RWPE1 (cell line): Measurements from ENCODE around the gene AGPAT3.

Experiments used
- CTCF ChIA-PET: fragments of 350-600 bp; sonication (Branson Sonifier 250); formaldehyde crosslinking; extraction: SDS; loops from one replicate; lab custom pipeline; 2021; lab: Yijun Ruan, JAX
- POLR2A ChIA-PET: fragments of 400-600 bp; formaldehyde crosslinking; extraction: SDS; loops from one replicate; lab custom pipeline; 2020; ENCODE audit warnings: antibody characterized with exemption; ENCODE audit not compliant: low non-redundant PET; lab: Yijun Ruan, JAX
- DNase-seq: peaks from one replicate; pipeline ENCODE4 v3.0.0; 2012; ENCODE audit warnings: low spot score
- H3K27ac ChIP-seq: fragments of 450-650 bp; 2 replicates; pipeline ENCODE4 v1.5.1; 2017
- CTCF ChIP-seq: fragments of 450-650 bp; conservative IDR thresholded peaks from 2 replicates; pipeline ENCODE4 v1.5.1; 2017; ENCODE audit warnings: low read depth, mild to moderate bottlenecking

Gene AGPAT3

GRCh38 chr21:43925609-43926008 lies 60.6 kb downstream of the AGPAT3 start:
- ChIA-PET CTCF (interaction anchor here (0.6 to 1.2 kb wide), 3 partner anchors 46 to 114 kb away, joined by 3 to 4 read pairs (median 3); no protein-coding TSS in a partner anchor), POLR2A (no interaction called here)
- DNase-seq, result no peak
- peak overlapping the region; percentile 73 for H3K27ac ChIP-seq
- TF ChIP-seq CTCF, result no peak

GRCh38 chr21:43926196-43926595 lies 61.2 kb downstream of the AGPAT3 start:
- DNase-seq, result no peak
- ChIA-PET CTCF (interaction anchor here (0.6 to 1.2 kb wide), 3 partner anchors 46 to 115 kb away, joined by 3 to 4 read pairs (median 3); no protein-coding TSS in a partner anchor), POLR2A (no interaction called here)
- peak overlapping the region; percentile 73 for H3K27ac ChIP-seq
- TF ChIP-seq CTCF, result no peak

DNA sequence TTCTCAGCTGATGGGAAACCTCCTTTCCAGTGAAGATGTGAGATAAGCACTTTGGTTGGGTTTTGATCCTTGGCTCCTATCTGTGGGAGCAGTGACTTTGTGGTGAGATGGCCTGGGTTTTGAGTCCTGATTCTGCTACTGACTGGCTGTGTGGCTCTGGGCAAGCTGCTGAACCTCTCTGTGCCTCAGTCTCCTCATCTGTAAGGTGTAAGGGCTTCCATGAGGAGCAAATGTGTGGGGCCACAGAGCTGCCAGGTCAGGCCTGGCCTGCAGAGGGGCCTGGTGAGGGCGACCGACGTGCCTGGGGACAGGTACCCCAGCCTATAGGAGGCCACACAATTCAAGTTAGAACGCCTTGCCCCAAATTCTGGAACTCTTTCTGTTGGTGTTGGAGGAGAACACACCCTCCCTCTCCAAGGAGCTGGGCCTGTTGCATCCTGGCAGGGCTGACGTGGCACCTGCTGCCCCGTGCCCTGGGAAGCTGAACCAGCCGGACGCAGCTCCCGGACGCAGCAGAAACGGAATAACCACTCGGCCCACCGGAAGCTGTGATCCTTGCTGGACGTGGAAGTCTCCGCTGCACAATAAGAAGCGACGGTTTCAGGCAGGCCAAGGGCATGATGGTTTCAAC lies 62.7 kb downstream of the AGPAT3 start:
- POLR2A ChIA-PET, result no interaction called here
- TF ChIP-seq CTCF, result no peak
- DNase-seq, result no peak
- CTCF ChIA-PET, result no interaction called here
- peak overlapping the region; percentile 19; the same call in 1 of the 2 replicates for H3K27ac ChIP-seq

- ChIA-PET CTCF (interaction anchor here (0.6 kb wide), 1 partner anchor 62 kb away, joined by 3 read pairs; no protein-coding TSS in a partner anchor), POLR2A (no interaction called here)
- TF ChIP-seq CTCF, result no peak
- DNase-seq, result no peak
- peak overlapping the region; percentile 19; the same call in 1 of the 2 replicates for H3K27ac ChIP-seq
These were observed 63.5 kb downstream of the AGPAT3 start for GRCh38 chr21:43928222-43929125.

- no peak for DNase-seq
- CTCF ChIA-PET, result interaction anchor here (0.6 to 1.2 kb wide), 2 partner anchors 10 to 63 kb away, joined by 3 to 4 read pairs; no protein-coding TSS in a partner anchor
- POLR2A ChIA-PET, result no interaction called here
- no peak for TF ChIP-seq CTCF
- H3K27ac ChIP-seq, result peak overlapping the region; percentile 13; the same call in 1 of the 2 replicates
These were observed 64.4 kb downstream of the AGPAT3 start for GRCh38 chr21:43929217-43929971.
